ENCODE data around the gene PSME3IP1.

The PSME3IP1 gene

GRCh38 chr16:57133886-57134285 lies 52.0 kb downstream of the PSME3IP1 start:
- H3K4me1 Mint-ChIP-seq (ENCODE audit: low read depth): peaks cover 73% of the 10 kb centered on the region
- no peaks in the 10 kb centered on the region for H3K27me3 Mint-ChIP-seq
- H3K4me3 Mint-ChIP-seq: no peak overlapping the region
- H3K27ac Mint-ChIP-seq: peak overlapping the region; percentile 87
- H3K9me3 Mint-ChIP-seq: no peaks in the 10 kb centered on the region
- no peaks in the 10 kb centered on the region for H3K36me3 Mint-ChIP-seq (ENCODE audit: low read depth)

- Mint-ChIP-seq H3K27me3 (no peaks in the 10 kb centered on the region), H3K4me1 (ENCODE audit: low read depth) (peaks cover 80% of the 10 kb centered on the region), H3K4me3 (no peak overlapping the region), H3K9me3 (no peaks in the 10 kb centered on the region), H3K36me3 (ENCODE audit: low read depth) (no peaks in the 10 kb centered on the region), H3K27ac (peak overlapping the region; percentile 87)
Observed at GRCh38 chr16:57133031-57133430, 52.8 kb downstream of the PSME3IP1 start.

- Mint-ChIP-seq H3K4me3 (no peak overlapping the region), H3K27ac (peak overlapping the region; percentile 91), H3K4me1 (ENCODE audit: low read depth) (peaks cover 86% of the 10 kb centered on the region), H3K36me3 (ENCODE audit: low read depth) (no peaks in the 10 kb centered on the region), H3K9me3 (no peaks in the 10 kb centered on the region), H3K27me3 (no peaks in the 10 kb centered on the region)
Observed at GRCh38 chr16:57132470-57132869, 53.4 kb downstream of the PSME3IP1 start.

GRCh38 chr16:57131351-57131970 lies 54.4 kb downstream of the PSME3IP1 start:
- H3K27me3 Mint-ChIP-seq: no peaks in the 10 kb centered on the region
- H3K36me3 Mint-ChIP-seq (ENCODE audit: low read depth): no peaks in the 10 kb centered on the region
- no peaks in the 10 kb centered on the region for H3K9me3 Mint-ChIP-seq
- H3K27ac Mint-ChIP-seq: peak overlapping the region; percentile 91
- H3K4me3 Mint-ChIP-seq: peak overlapping the region; percentile 1
- peaks cover 96% of the 10 kb centered on the region for H3K4me1 Mint-ChIP-seq (ENCODE audit: low read depth)

- Mint-ChIP-seq H3K4me1 (ENCODE audit: low read depth) (peaks cover 95% of the 10 kb centered on the region), H3K27me3 (no peaks in the 10 kb centered on the region), H3K27ac (peak overlapping the region; percentile 91), H3K4me3 (peak overlapping the region; percentile 1), H3K9me3 (no peaks in the 10 kb centered on the region), H3K36me3 (ENCODE audit: low read depth) (no peaks in the 10 kb centered on the region)
Observed at GRCh38 chr16:57130950-57131321, 54.9 kb downstream of the PSME3IP1 start.

GRCh38 chr16:57128771-57129389 lies 57.0 kb downstream of the PSME3IP1 start:
- Mint-ChIP-seq H3K36me3 (ENCODE audit: low read depth) (no peaks in the 10 kb centered on the region), H3K4me3 (peak overlapping the region; percentile 77), H3K4me1 (ENCODE audit: low read depth) (peaks cover 86% of the 10 kb centered on the region), H3K27ac (peak overlapping the region; percentile 89), H3K9me3 (no peaks in the 10 kb centered on the region), H3K27me3 (no peaks in the 10 kb centered on the region)

GRCh38 chr16:57127836-57128235 lies 58.0 kb downstream of the PSME3IP1 start:
- Mint-ChIP-seq H3K27ac (peak overlapping the region; percentile 85), H3K36me3 (ENCODE audit: low read depth) (no peaks in the 10 kb centered on the region), H3K9me3 (no peaks in the 10 kb centered on the region), H3K27me3 (no peaks in the 10 kb centered on the region), H3K4me1 (ENCODE audit: low read depth) (peaks cover 84% of the 10 kb centered on the region), H3K4me3 (no peak overlapping the region)

- Mint-ChIP-seq H3K36me3 (ENCODE audit: low read depth) (no peaks in the 10 kb centered on the region), H3K27ac (peak overlapping the region; percentile 85), H3K9me3 (no peaks in the 10 kb centered on the region), H3K4me1 (ENCODE audit: low read depth) (peaks cover 78% of the 10 kb centered on the region), H3K27me3 (no peaks in the 10 kb centered on the region), H3K4me3 (no peak overlapping the region)
Observed at GRCh38 chr16:57127037-57127763, 58.6 kb downstream of the PSME3IP1 start.

- Mint-ChIP-seq H3K9me3 (no peaks in the 10 kb centered on the region), H3K36me3 (ENCODE audit: low read depth) (no peaks in the 10 kb centered on the region), H3K4me1 (ENCODE audit: low read depth) (peaks cover 70% of the 10 kb centered on the region), H3K27me3 (no peaks in the 10 kb centered on the region), H3K27ac (peak overlapping the region; percentile 7), H3K4me3 (no peak overlapping the region)
Observed at GRCh38 chr16:57126411-57126810, 59.4 kb downstream of the PSME3IP1 start.

GRCh38 chr16:57125969-57126368 lies 59.9 kb downstream of the PSME3IP1 start:
- Mint-ChIP-seq H3K4me3 (no peak overlapping the region), H3K36me3 (ENCODE audit: low read depth) (no peaks in the 10 kb centered on the region), H3K27ac (peak overlapping the region; percentile 7), H3K27me3 (no peaks in the 10 kb centered on the region), H3K9me3 (no peaks in the 10 kb centered on the region), H3K4me1 (ENCODE audit: low read depth) (peaks cover 66% of the 10 kb centered on the region)

- peaks cover 60% of the 10 kb centered on the region for H3K4me1 Mint-ChIP-seq (ENCODE audit: low read depth)
- H3K36me3 Mint-ChIP-seq (ENCODE audit: low read depth): no peaks in the 10 kb centered on the region
- no peaks in the 10 kb centered on the region for H3K9me3 Mint-ChIP-seq
- no peak overlapping the region for H3K27ac Mint-ChIP-seq
- no peaks in the 10 kb centered on the region for H3K27me3 Mint-ChIP-seq
- H3K4me3 Mint-ChIP-seq: no peak overlapping the region
Observed at GRCh38 chr16:57125376-57125775, 60.5 kb downstream of the PSME3IP1 start.

- peaks cover 50% of the 10 kb centered on the region for H3K4me1 Mint-ChIP-seq (ENCODE audit: low read depth)
- H3K27me3 Mint-ChIP-seq: no peaks in the 10 kb centered on the region
- no peaks in the 10 kb centered on the region for H3K36me3 Mint-ChIP-seq (ENCODE audit: low read depth)
- no peaks in the 10 kb centered on the region for H3K9me3 Mint-ChIP-seq
- H3K4me3 Mint-ChIP-seq: no peak overlapping the region
- peak overlapping the region; percentile 56 for H3K27ac Mint-ChIP-seq
Observed at GRCh38 chr16:57123974-57124674, 61.7 kb downstream of the PSME3IP1 start.

GRCh38 chr16:57123216-57123973 lies 62.4 kb downstream of the PSME3IP1 start:
- H3K9me3 Mint-ChIP-seq: no peaks in the 10 kb centered on the region
- H3K36me3 Mint-ChIP-seq (ENCODE audit: low read depth): no peaks in the 10 kb centered on the region
- H3K27ac Mint-ChIP-seq: peak overlapping the region; percentile 56
- H3K4me1 Mint-ChIP-seq (ENCODE audit: low read depth): peaks cover 42% of the 10 kb centered on the region
- no peak overlapping the region for H3K4me3 Mint-ChIP-seq
- no peaks in the 10 kb centered on the region for H3K27me3 Mint-ChIP-seq

- no peaks in the 10 kb centered on the region for H3K36me3 Mint-ChIP-seq (ENCODE audit: low read depth)
- no peaks in the 10 kb centered on the region for H3K9me3 Mint-ChIP-seq
- no peak overlapping the region for H3K27ac Mint-ChIP-seq
- H3K4me3 Mint-ChIP-seq: no peak overlapping the region
- no peaks in the 10 kb centered on the region for H3K27me3 Mint-ChIP-seq
- peaks cover 5% of the 10 kb centered on the region for H3K4me1 Mint-ChIP-seq (ENCODE audit: low read depth)
Observed at GRCh38 chr16:57118461-57119084, 67.3 kb downstream of the PSME3IP1 start.

All from stimulated activated naive CD8-positive, alpha-beta T cell treated with anti-CD3 and anti-CD28 coated beads, Interleukin-15, Interleukin-2, amounts not matched to agents 100 ng/mL and 50 ng/mL, for 24 hours (primary cell).